Measurements from ENCODE around the gene PLAA. TPM values are rescaled to one million over a fixed set of nuclear protein-coding genes. Genes with fewer than 3 reads are reported as not detected.

The PLAA gene
- total RNA-seq, result 10 to 100 TPM; 29.8 to 31.9 TPM

DNA sequence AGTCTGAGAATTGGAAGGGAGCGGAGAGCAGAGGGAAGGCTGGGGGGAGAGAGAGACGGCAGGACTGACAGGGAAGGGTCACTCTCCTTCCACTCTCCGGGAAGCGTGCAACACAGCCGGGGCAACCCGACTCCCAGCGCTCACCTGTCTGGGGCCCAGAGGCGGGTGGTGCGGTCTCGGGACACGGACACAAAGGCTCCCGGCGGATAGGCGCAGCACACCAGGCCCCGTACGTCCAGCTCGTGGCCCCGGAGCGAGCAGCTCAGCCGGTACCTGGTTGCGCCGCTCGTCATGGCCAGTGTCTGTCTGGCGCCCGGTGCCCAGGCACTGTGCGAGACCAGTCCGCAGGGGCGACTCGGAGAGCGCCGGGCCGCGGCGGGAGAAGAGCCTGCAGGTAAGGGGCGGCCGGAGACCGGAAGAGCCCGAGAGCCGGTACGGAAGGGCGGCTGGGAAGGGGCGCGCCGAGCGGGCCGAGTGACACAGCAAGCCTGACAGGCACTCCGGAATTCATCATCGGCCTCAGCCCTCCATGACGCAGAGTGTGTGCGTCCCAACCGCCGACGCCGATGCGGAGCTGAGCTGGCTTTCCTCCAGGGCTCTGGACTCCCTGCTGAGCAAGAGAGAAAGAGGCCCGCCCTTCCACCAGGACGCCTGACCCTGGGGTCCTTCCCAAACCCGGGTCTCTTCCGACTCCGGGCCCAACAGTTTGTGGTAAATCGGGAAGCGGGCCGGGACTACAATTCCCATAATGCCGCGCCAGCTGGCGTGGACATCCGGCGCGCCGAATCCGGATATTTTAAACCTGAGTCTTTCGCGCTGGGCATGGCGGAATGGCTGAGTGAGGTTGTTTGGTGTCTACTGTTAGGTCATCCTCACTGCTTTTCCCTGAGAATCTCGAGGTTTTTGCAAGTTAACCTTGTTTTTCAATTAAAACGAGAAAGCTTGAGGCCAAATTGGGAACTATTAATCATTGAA, at the start of gene PLAA:
Gene PLAA, minus strand, starts transcription at position 490 of the 975 bp plus-strand sequence. Its CDS starts 197 bp downstream, at position 293.
- H3K4me1 Mint-ChIP-seq (ENCODE audit: low read depth), result peaks cover 36% of the 10 kb centered on the region
- H3K4me3 Mint-ChIP-seq, result peak within 1 kb of the TSS; percentile 76
- intact Hi-C loops (cut with micrococcal nuclease), result no loop called here
- peak; percentile 98 for ATAC-seq
- TF ChIP-seq, protein P1, sequence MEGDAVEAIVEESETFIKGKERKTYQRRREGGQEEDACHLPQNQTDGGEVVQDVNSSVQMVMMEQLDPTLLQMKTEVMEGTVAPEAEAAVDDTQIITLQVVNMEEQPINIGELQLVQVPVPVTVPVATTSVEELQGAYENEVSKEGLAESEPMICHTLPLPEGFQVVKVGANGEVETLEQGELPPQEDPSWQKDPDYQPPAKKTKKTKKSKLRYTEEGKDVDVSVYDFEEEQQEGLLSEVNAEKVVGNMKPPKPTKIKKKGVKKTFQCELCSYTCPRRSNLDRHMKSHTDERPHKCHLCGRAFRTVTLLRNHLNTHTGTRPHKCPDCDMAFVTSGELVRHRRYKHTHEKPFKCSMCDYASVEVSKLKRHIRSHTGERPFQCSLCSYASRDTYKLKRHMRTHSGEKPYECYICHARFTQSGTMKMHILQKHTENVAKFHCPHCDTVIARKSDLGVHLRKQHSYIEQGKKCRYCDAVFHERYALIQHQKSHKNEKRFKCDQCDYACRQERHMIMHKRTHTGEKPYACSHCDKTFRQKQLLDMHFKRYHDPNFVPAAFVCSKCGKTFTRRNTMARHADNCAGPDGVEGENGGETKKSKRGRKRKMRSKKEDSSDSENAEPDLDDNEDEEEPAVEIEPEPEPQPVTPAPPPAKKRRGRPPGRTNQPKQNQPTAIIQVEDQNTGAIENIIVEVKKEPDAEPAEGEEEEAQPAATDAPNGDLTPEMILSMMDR (IDR thresholded peaks at IDR 0.05), result no peak
- H3K27me3 Mint-ChIP-seq, result peaks cover 4% of the 10 kb centered on the region
- no peaks in the 10 kb centered on the region for H3K9me3 Mint-ChIP-seq
- ChIA-PET POLR2A (interaction anchor here (1.1 to 2.2 kb wide), 6 partner anchors 9 to 55 kb away, joined by 3 to 15 read pairs (median 6); partner anchors contain the start of genes CAAP1 and IFT74), CTCF (interaction anchor here (1.2 to 1.9 kb wide), 3 partner anchors 9 to 55 kb away, joined by 3 to 9 read pairs (median 5); partner anchors contain the start of genes CAAP1 and IFT74)
- H3K36me3 Mint-ChIP-seq (ENCODE audit: low read depth), result peaks cover 25% of the 10 kb centered on the region
- peak; percentile 90 for DNase-seq
- peak within 1 kb of the TSS; percentile 99 for H3K27ac Mint-ChIP-seq

DNA sequence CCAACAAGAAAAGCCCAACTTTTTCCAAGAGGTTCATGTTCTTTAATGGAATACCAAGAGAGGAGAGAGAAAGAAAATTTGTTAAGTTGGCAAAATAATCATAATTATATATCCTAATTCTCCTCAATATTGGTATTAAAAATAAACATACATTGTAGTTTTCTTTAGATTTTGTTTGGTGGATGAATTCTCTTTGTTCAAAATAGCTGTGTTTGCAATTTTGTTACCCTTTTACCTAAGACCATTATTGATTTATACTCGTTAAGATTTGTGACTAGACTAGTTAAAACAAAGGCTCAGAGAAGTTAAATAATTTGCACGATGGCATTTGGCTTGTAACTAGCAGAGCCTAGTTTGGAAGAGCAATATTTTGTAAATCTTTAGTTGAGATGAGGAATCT, 48.8 kb upstream of the PLAA start:
- ATAC-seq, result no peak
- intact Hi-C loops (cut with micrococcal nuclease), result no loop called here
- H3K27ac Mint-ChIP-seq, result no peak overlapping the region
- TF ChIP-seq, protein P1 (IDR thresholded peaks at IDR 0.05), result no peak
- no peak overlapping the region for H3K4me3 Mint-ChIP-seq
- H3K9me3 Mint-ChIP-seq, result no peaks in the 10 kb centered on the region
- H3K36me3 Mint-ChIP-seq (ENCODE audit: low read depth), result peaks cover 2% of the 10 kb centered on the region
- ChIA-PET POLR2A (no interaction called here), CTCF (no interaction called here)
- H3K4me1 Mint-ChIP-seq (ENCODE audit: low read depth), result no peaks in the 10 kb centered on the region
- no peak for DNase-seq
- no peaks in the 10 kb centered on the region for H3K27me3 Mint-ChIP-seq

DNA sequence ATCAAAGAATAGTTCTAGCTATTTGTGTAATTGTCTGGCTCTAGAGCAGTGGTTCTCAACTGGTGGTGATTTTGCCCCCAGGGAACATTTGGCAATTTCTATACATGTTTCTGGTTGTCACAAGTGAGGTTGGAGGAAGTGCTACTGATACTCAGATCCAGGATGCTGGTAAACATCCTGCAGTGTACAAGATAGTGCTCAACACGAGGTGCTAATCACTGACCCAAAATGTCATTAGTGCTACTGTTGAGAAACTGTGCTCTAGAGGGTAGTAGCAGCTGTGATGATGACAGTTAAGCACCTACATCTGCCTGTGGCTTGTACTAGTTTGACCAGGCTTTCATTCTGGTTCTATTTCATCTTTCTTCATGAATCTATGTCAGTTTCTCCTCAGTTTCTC, 36.3 kb upstream of the PLAA start:
- Mint-ChIP-seq H3K4me1 (ENCODE audit: low read depth) (no peaks in the 10 kb centered on the region), H3K27me3 (no peaks in the 10 kb centered on the region), H3K4me3 (no peak overlapping the region), H3K27ac (no peak overlapping the region), H3K36me3 (ENCODE audit: low read depth) (peaks cover 11% of the 10 kb centered on the region), H3K9me3 (no peaks in the 10 kb centered on the region)
- CTCF ChIA-PET, result no interaction called here
- ATAC-seq (no peak), DNase-seq (no peak)
- intact Hi-C loops (cut with micrococcal nuclease), result no loop called here
- TF ChIP-seq, protein P1 (IDR thresholded peaks at IDR 0.05), result no peak
- POLR2A ChIA-PET, result no interaction called here

DNA sequence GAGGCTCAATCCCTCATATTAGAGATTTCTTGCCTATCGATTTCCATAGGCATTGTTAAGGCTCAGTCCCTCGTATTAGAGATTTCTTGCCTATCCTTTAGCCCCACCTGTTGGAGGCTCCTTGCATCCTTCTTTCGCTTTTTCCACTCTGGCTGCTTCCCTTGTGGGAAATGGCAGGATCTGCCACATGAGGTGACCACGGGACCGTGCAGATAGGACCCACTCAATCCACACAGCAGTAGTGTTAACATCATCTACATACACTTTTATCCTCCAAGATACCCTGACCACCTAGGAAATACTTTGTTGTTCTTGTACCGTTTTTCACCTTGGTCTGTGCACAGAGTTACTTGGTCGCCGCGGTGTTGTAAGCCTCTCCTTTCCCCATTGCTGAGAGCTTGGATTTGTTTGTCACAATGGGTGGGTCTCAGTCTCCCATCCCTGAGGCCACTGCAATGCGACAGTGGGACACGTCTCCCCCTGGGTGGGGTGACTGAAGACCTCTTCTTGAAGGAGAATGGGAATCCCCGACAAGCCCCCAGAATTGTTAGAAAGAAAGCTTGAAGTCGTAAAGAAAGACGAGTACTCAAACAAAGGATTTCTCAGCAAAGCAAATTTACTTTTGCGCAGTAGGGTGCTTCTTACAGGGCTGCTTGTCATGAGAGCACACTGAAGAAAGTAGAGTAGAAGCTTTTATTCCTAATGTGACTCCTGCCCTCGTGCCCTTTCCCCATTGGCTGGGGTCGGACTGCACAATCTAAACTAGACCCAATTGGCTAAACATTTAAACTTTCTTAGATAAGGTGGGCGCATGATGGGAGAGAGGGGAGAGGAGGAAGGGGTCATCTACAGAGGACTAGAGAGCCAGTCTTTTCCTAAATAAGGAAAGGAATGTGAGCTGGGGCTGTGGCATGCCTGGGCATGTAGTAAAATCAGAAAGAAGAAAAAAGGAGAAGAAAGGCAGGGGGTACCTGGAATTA, 29.0 kb upstream of the PLAA start:
- ChIA-PET CTCF (interaction anchor here (0.8 to 1.2 kb wide), 4 partner anchors 9 to 234 kb away, joined by 3 to 4 read pairs (median 3); no protein-coding TSS in a partner anchor), POLR2A (interaction anchor here (2.2 kb wide), 1 partner anchor 29 kb away, joined by 8 read pairs; the partner anchor contains the start of gene PLAA)
- ATAC-seq (peak; percentile 42), DNase-seq (peak; percentile 6)
- no peaks in the 10 kb centered on the region for H3K4me1 Mint-ChIP-seq (ENCODE audit: low read depth)
- no peaks in the 10 kb centered on the region for H3K27me3 Mint-ChIP-seq
- no peak overlapping the region for H3K27ac Mint-ChIP-seq
- H3K36me3 Mint-ChIP-seq (ENCODE audit: low read depth), result peaks cover 1% of the 10 kb centered on the region
- intact Hi-C loops (cut with micrococcal nuclease), result loop anchor here (2.0 kb wide), 1 partner anchor 231 kb away; no protein-coding TSS in a partner anchor
- TF ChIP-seq, protein P1 (IDR thresholded peaks at IDR 0.05), result peak; percentile 53
- H3K9me3 Mint-ChIP-seq, result no peaks in the 10 kb centered on the region
- no peak overlapping the region for H3K4me3 Mint-ChIP-seq

Data from activated CD8-positive, alpha-beta T cell treated with anti-CD3 and anti-CD28 coated beads for 36 hours (primary cell).